GM12891 (cell line): ENCODE data around the gene KAT2B.

ENCODE experiments used
- PAX5 ChIP-seq: IDR thresholded peaks from 2 replicates; pipeline ENCODE4 v1.6.1; 2011; ENCODE audit warnings: low read length, moderate library complexity, mild to moderate bottlenecking; ENCODE audit not compliant: insufficient read depth, severe bottlenecking
- POLR2A ChIP-seq: IDR thresholded peaks from 2 replicates; pipeline ENCODE4 v1.6.1; 2011; ENCODE audit warnings: low read depth, low read length, control low read depth
- POLR2AphosphoS5 ChIP-seq: IDR thresholded peaks from 2 replicates; pipeline ENCODE4 v1.6.1; 2011; ENCODE audit warnings: low read depth, low read length, control low read depth
- POU2F2 ChIP-seq: IDR thresholded peaks from 2 replicates; pipeline ENCODE4 v1.6.1; 2011; ENCODE audit warnings: low read depth, mild to moderate bottlenecking, control low read depth, low read length, moderate library complexity
- SPI1 ChIP-seq: IDR thresholded peaks from 2 replicates; pipeline ENCODE4 v1.6.1; 2011; ENCODE audit warnings: low read depth, low read length, control low read depth
- TAF1 ChIP-seq: IDR thresholded peaks from 2 replicates; pipeline ENCODE4 v1.6.1; 2011; ENCODE audit warnings: low read depth, low read length, control low read depth

GRCh38 chr3:20182206-20182605, 142.0 kb downstream of the KAT2B start:
- TF ChIP-seq POLR2A (no peak), TAF1 (no peak), POU2F2 (no peak), POLR2AphosphoS5 (no peak), PAX5 (no peak), SPI1 (no peak)
